SJSA1 (cell line): ENCODE measurements around the gene HDAC11. TPM values are rescaled to one million over a fixed set of nuclear protein-coding genes. Genes with fewer than 3 reads are reported as not detected.
A peak's percentile ranks its signal among the peaks of the same experiment; 100 is the strongest.

ENCODE experiments used
- DNase-seq, 2 experiments: peaks; one replicate each; pipeline ENCODE4 v3.0.0-alpha.2; 2015 to 2020; ENCODE audit warnings: low spot score in 2 of 2, low read depth in 1 of 2
- H3K27ac ChIP-seq: fragments of 250-450 bp; sonication (Bioruptor Pico); 2 replicates; pipeline ENCODE4 v1.5.1; 2020; ENCODE audit warnings: mild to moderate bottlenecking, moderate library complexity
- H3K27me3 ChIP-seq: fragments of 250-450 bp; sonication (Bioruptor Pico); replicated peaks from 2 replicates; pipeline ENCODE4 v1.5.1; 2020; ENCODE audit warnings: mild to moderate bottlenecking, moderate library complexity
- H3K36me3 ChIP-seq: fragments of 250-450 bp; sonication (Bioruptor Pico); 2 replicates; pipeline ENCODE4 v1.5.1; 2020; ENCODE audit warnings: mild to moderate bottlenecking
- H3K4me1 ChIP-seq: fragments of 250-450 bp; sonication (Bioruptor Pico); replicated peaks from 2 replicates; pipeline ENCODE4 v1.6.1; 2021; ENCODE audit warnings: mild to moderate bottlenecking
- H3K4me3 ChIP-seq: fragments of 250-450 bp; sonication (Bioruptor Pico); 2 replicates; pipeline ENCODE4 v1.5.1; 2020; ENCODE audit warnings: mild to moderate bottlenecking
- H3K9me3 ChIP-seq: fragments of 250-450 bp; sonication (Bioruptor Pico); replicated peaks from 2 replicates; pipeline ENCODE4 v1.5.1; 2020; ENCODE audit warnings: mild to moderate bottlenecking
- total RNA-seq: library from RNA; depleted of rRNA; stranded (reverse); fragments of >200 nt; shearing (Covaris generic); gene quantifications from 2 replicates; pipeline ENCODE4 v1.2.3, GENCODE V29; 2014

The HDAC11 gene
- total RNA-seq, 1 experiment from 2014 or later, result 8.1 TPM

DNA sequence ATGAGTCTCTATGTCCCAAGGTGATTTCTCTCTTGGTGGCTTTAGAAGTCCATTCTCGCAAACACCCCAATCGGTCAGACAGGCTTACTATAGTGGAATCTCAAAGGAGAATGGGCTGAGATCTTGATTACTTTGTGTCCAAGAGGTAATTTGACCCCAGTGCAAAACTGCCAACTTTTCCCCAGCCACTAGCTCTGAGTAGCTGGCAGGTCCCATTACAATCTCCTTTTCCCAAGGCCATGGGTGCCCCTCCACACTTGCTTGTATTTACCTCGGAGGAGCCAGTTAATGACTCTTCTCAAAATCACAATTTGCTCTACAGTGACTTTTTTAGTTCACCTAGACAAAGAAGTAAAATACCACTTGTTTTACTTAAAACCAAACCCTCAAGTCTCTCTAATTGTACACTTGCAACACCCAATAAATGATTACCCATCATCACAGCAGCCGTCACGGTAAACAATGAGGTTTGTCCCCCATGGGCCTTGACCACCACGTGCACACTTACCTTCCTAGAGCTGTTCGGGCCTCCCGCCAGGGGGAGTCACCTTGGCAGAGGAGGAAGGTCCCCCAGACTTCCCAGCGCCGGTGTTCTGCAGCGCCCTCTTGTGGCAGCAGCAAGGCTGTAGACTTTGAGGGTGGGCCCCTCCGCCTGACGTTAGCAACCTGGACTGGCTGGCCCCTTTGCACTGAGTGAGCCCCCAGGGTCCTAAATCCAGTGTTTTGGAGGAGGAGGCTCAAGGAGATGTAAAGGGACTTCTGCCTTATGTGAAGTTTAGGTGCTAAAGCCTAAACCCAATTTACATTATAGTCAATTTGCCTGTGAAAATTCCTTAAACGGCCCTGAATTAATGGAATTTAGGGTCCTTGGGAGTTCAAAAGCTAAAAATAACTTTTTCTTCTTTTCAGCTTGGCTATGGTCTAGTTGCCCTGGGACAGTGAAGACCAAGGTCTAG, 18.7 kb upstream of the HDAC11 start:
- no peaks in the 10 kb centered on the region for H3K36me3 ChIP-seq
- DNase-seq, result peak; percentile 21 to 52

DNA sequence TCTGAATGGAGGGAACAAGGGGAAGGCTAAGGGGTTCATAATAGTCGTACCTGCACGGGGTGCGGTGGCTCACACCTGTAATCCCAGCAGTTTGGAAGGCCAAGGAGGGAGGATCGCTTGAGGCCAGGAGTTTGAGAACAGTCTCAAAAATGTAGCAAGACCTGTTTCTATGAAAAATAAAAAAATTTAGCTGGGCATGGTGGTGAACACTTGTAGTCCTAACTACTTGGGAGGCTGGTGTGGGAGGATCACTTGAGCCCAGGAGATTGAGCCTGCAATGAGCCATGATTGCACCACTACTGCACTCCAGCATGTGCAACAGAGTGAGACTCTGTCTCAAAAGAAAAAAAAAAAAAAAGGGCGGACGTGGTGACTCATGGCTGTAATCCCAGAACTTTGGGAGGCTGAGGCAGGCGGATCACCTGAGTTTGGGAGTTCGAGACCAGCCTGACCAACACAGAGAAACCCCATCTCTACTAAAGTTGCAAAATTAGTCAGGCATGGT, 17.9 kb upstream of the HDAC11 start:
- H3K9me3 ChIP-seq, result no peaks in the 10 kb centered on the region
- H3K4me1 ChIP-seq, result no peaks in the 10 kb centered on the region
- H3K27me3 ChIP-seq, result 0 out of 2 replicates have a peak, but pooled peaks cover 3% of the 10 kb centered on the region
- no peak overlapping the region for H3K4me3 ChIP-seq
- H3K36me3 ChIP-seq, result no peaks in the 10 kb centered on the region
- no peak for DNase-seq
- no peak overlapping the region for H3K27ac ChIP-seq

More for the DNA sequence above, 18.7 kb upstream of the HDAC11 start:
- H3K4me3 ChIP-seq, result no peak overlapping the region
- H3K27ac ChIP-seq, result no peak overlapping the region
- no peaks in the 10 kb centered on the region for H3K27me3 ChIP-seq
- H3K4me1 ChIP-seq, result no peaks in the 10 kb centered on the region
- no peaks in the 10 kb centered on the region for H3K9me3 ChIP-seq

DNA sequence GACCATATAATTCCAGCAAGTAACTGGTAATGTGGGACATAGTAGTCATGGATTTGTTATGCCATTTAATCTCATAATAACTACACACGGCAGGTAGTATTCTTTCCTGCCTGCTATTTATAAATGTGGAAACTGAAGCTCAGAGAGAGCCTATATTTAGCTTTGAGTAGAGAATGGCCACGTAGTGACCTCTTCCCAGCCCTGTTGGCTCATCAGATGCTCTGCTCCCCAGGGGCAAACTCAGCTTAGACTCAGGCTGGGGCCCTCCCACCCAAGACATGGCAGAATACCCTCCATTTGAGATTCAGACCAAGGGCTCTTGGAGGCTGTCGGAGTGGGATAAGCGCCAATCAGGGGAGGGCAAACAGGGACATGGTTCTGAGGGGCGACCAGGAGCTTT, 17.3 kb upstream of the HDAC11 start:
- Histone ChIP-seq H3K27ac (no peak overlapping the region), H3K27me3 (0 out of 2 replicates have a peak, but pooled peaks cover 4% of the 10 kb centered on the region), H3K36me3 (no peaks in the 10 kb centered on the region), H3K9me3 (no peaks in the 10 kb centered on the region), H3K4me3 (no peak overlapping the region), H3K4me1 (no peaks in the 10 kb centered on the region)
- no peak for DNase-seq

GRCh38 chr3:13463618-13464400, 16.3 kb upstream of the HDAC11 start:
- Histone ChIP-seq H3K9me3 (no peaks in the 10 kb centered on the region), H3K27ac (no peak overlapping the region)
- no peak for DNase-seq

GRCh38 chr3:13465236-13465873, 14.8 kb upstream of the HDAC11 start:
- Histone ChIP-seq H3K4me1 (no peaks in the 10 kb centered on the region), H3K4me3 (no peak overlapping the region), H3K36me3 (no peaks in the 10 kb centered on the region), H3K27ac (no peak overlapping the region), H3K9me3 (no peaks in the 10 kb centered on the region), H3K27me3 (0 out of 2 replicates have a peak, but pooled peaks cover 8% of the 10 kb centered on the region)
- DNase-seq, result no peak

More at GRCh38 chr3:13463618-13464400, 16.3 kb upstream of the HDAC11 start:
- Histone ChIP-seq H3K36me3 (no peaks in the 10 kb centered on the region), H3K4me3 (no peak overlapping the region), H3K27me3 (0 out of 2 replicates have a peak, but pooled peaks cover 8% of the 10 kb centered on the region), H3K4me1 (no peaks in the 10 kb centered on the region)

- H3K4me1 ChIP-seq, result no peaks in the 10 kb centered on the region
- DNase-seq, result no peak
- no peak overlapping the region for H3K27ac ChIP-seq
- H3K9me3 ChIP-seq, result no peaks in the 10 kb centered on the region
- H3K27me3 ChIP-seq, result 0 out of 2 replicates have a peak, but pooled peaks cover 8% of the 10 kb centered on the region
- H3K4me3 ChIP-seq, result no peak overlapping the region
- no peaks in the 10 kb centered on the region for H3K36me3 ChIP-seq
Measured at GRCh38 chr3:13466781-13467180, 13.3 kb upstream of the HDAC11 start.

DNA sequence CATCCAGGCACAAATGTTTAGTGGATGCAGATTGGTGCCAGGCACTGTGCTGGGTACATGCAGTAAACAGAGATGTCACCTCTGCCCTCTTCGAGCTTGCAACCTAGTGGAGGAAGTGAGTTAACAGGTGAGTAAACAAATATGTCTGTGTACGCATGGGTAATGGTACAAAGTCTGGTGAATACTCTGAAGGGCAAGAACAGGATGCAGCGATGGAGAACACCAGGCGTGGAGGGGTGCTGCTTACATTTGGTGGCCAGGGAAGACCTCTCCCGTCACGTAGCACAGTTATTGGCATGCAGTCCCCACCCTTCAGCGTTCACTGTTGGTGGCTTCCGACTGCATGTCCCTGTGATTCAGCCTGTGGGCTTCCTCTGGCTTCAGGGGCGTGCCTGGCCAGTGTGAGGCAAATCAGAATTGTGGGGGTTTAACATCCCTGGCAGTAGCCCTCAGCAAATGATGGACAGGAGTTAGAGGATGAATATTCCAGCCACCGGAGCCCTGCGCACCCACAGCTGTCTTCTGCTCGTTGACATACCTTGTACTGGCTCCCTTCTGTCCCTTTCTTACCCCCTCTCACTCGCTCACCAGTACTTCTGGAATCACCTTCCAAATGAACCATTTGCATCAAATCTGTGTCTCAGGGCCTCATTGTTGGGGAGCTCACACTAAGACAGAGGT, 9.1 kb upstream of the HDAC11 start:
- DNase-seq, result no peak
- H3K27me3 ChIP-seq, result 0 out of 2 replicates have a peak, but pooled peaks cover 8% of the 10 kb centered on the region
- H3K9me3 ChIP-seq, result no peaks in the 10 kb centered on the region
- no peaks in the 10 kb centered on the region for H3K36me3 ChIP-seq
- H3K27ac ChIP-seq, result no peak overlapping the region
- no peak overlapping the region for H3K4me3 ChIP-seq
- H3K4me1 ChIP-seq, result no peaks in the 10 kb centered on the region

DNA sequence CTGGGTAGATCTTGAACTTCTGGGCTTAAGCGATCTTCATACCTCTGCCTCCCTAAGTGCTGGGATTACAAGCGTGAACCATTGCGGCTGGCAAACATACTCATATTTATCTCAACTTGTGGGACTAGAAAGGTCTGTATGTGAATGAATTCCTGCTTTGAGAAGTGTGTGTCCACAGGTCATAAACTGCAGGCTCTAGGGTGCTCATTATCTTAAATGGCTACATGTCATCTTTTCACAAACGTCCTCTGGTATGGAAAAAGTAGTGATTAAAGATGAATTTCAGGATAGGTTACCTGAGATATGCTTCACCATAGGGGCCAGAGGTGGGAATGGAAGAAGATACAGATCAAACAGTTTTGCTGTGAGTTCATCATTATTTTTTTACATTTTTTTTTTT, 7.8 kb upstream of the HDAC11 start:
- Histone ChIP-seq H3K27ac (no peak overlapping the region), H3K4me1 (no peaks in the 10 kb centered on the region), H3K36me3 (no peaks in the 10 kb centered on the region), H3K27me3 (0 out of 2 replicates have a peak, but pooled peaks cover 4% of the 10 kb centered on the region), H3K4me3 (no peak overlapping the region), H3K9me3 (no peaks in the 10 kb centered on the region)
- no peak for DNase-seq

DNA sequence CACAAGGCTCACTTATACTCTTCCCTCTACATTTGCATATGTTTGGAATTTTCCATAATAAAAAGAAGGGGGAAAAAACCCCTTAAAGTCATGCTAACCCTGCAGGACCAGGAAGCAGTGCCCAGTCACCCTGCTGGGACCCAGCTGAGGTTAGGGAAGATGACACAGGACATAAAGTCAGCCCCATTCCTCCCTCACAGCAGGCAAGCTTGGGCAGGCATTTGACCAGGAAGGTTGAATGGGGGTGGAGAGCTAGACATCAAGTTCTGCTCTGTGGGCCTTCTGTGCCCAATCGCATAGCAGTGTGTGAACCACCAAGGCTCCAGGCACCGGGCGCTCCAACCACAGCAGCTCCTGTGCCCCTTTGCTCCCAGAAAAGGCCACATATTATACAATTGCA, 7.1 kb upstream of the HDAC11 start:
- DNase-seq, result no peak
- Histone ChIP-seq H3K4me3 (no peak overlapping the region), H3K27me3 (0 out of 2 replicates have a peak, but pooled peaks cover 4% of the 10 kb centered on the region), H3K4me1 (no peaks in the 10 kb centered on the region), H3K9me3 (no peaks in the 10 kb centered on the region), H3K36me3 (no peaks in the 10 kb centered on the region), H3K27ac (no peak overlapping the region)

- H3K4me1 ChIP-seq, result peaks cover under 1% of the 10 kb centered on the region
- no peaks in the 10 kb centered on the region for H3K27me3 ChIP-seq
- no peak overlapping the region for H3K27ac ChIP-seq
- no peak for DNase-seq
- no peak overlapping the region for H3K4me3 ChIP-seq
- no peaks in the 10 kb centered on the region for H3K9me3 ChIP-seq
- H3K36me3 ChIP-seq, result no peaks in the 10 kb centered on the region
Measured at GRCh38 chr3:13474021-13474420, 6.1 kb upstream of the HDAC11 start.

GRCh38 chr3:13474776-13475303, 5.3 kb upstream of the HDAC11 start:
- no peak for DNase-seq
- no peak overlapping the region for H3K27ac ChIP-seq

DNA sequence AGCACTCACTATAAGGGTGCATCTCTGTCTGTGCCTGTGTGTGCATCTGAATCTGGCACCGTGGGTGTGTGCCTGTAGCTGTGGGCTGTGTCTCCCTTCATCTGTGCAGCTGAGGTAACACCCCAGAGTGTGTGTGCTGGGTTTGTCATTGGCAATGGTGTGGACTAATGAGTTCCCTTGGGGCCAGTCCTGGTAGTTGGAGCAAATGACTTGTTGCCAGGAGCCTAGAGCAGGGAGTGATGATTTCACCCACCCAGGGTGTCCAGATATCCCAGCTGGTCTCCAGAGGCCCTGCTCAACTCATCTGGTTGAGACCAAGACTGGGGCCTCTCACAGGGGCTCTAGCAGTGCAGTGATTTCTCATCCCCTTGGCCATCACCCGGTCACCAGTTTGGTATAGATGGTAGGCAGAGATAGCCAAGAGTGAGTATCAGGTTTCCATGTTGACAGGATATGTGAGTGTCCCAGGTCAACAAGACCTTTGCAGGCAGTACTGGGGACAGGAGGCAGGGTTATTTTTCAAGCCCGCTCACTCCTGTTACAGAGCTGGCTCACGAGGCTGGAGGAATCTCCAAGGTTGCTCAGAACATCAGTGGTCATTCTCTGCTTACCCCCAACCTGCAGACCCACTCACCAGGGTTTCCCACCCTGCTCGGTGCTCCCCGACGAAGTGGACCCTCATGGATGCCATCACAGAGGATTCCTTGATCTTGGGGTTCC, 4.1 kb upstream of the HDAC11 start:
- no peak for DNase-seq
- Histone ChIP-seq H3K36me3 (peaks cover 6% of the 10 kb centered on the region; the same call in 1 of the 2 replicates), H3K9me3 (no peaks in the 10 kb centered on the region), H3K27ac (no peak overlapping the region), H3K4me3 (no peak overlapping the region), H3K27me3 (no peaks in the 10 kb centered on the region), H3K4me1 (peaks cover 14% of the 10 kb centered on the region)

More at GRCh38 chr3:13474776-13475303, 5.3 kb upstream of the HDAC11 start:
- Histone ChIP-seq H3K4me3 (no peak overlapping the region), H3K4me1 (peaks cover 7% of the 10 kb centered on the region), H3K36me3 (peaks cover 6% of the 10 kb centered on the region; the same call in 1 of the 2 replicates), H3K27me3 (no peaks in the 10 kb centered on the region), H3K9me3 (no peaks in the 10 kb centered on the region)
